HCT116 (cell line): ENCODE data around the gene IFNL2. TPM values are rescaled to one million over a fixed set of nuclear protein-coding genes. Genes with fewer than 3 reads are reported as not detected.

ENCODE experiments used
- ATAC-seq: fragments of 200-7000 bp; cut with Tn5 transposase; 2 replicates; pipeline ENCODE4 v1.9.1; 2020; ENCODE audit warnings: mild to moderate bottlenecking, moderate library complexity
- BruUV-seq: library from RNA; stranded (reverse); fragments of 400-500 nt; replicated peaks from 2 replicates; lab custom pipeline; 2021; lab: Mats Ljungman, UMichigan
- CTCF ChIA-PET: fragments of 300-600 bp; sonication (Branson Sonifier 250); formaldehyde crosslinking; loops from one replicate; lab custom pipeline; 2021; ENCODE audit warnings: antibody characterized with exemption; lab: Charles Lee
- POLR2A ChIA-PET: fragments of 300-600, 350-600 bp; sonication (Branson Sonifier 250); formaldehyde crosslinking; loops from one replicate; lab custom pipeline; 2021; ENCODE audit warnings: antibody characterized with exemption; lab: Charles Lee
- RAD21 ChIA-PET, 2 experiments: fragments of 300-600 bp; sonication (Branson Sonifier 250); formaldehyde crosslinking; loops; one replicate each; lab custom pipeline; 2023; ENCODE audit warnings: low total read pairs in 2 of 2; ENCODE audit not compliant: uncharacterized antibody in 2 of 2, unreplicated experiment in 2 of 2, low non-redundant PET in 1 of 2; lab: Charles Lee
- DNase-seq: peaks from one replicate; pipeline ENCODE4 v3.0.0-alpha.2; 2010; ENCODE audit warnings: low read depth, low spot score
- H2AFZ ChIP-seq: fragments of 200-600 bp; shearing (Covaris generic), sonication (generic); 2 replicates; pipeline ENCODE4 v1.6.1; 2017; ENCODE audit warnings: low read depth, mixed run types, mixed read lengths, antibody characterized with exemption, low read length; ENCODE audit not compliant: poor library complexity, severe bottlenecking
- H3K27ac ChIP-seq: 2 replicates; pipeline ENCODE4 v1.5.1; 2012; ENCODE audit warnings: low read depth, low read length
- H3K27me3 ChIP-seq: fragments of 200-600 bp; sonication (generic); 2 replicates; pipeline ENCODE4 v1.6.1; 2016; ENCODE audit warnings: mixed run types, low read length, mixed read lengths; ENCODE audit not compliant: insufficient read depth
- H3K36me3 ChIP-seq, 2 experiments: fragments of 200-500 bp in 1 of 2; fragments of 200-600 bp in 1 of 2; sonication (Bioruptor generic) in 1 of 2; sonication (generic) in 1 of 2; 2 replicates each; pipeline versions ENCODE4 v1.5.1 to v1.6.1; 2014 to 2016; ENCODE audit warnings: low read length in 2 of 2, inconsistent platforms in 1 of 2, mixed read lengths in 1 of 2, mixed run types in 1 of 2; ENCODE audit not compliant: insufficient read depth in 2 of 2, control insufficient read depth in 1 of 2
- H3K4me1 ChIP-seq, 2 experiments: fragments of 200-600 bp in 1 of 2; sonication (generic) in 1 of 2; 2 replicates each; pipeline versions ENCODE4 v1.5.1 to v1.6.1; 2012 to 2017; ENCODE audit warnings: low read length in 2 of 2, inconsistent platforms in 1 of 2, mild to moderate bottlenecking in 1 of 2, mixed read lengths in 1 of 2, mixed run types in 1 of 2, moderate library complexity in 1 of 2; ENCODE audit not compliant: insufficient read depth in 2 of 2, control insufficient read depth in 1 of 2
- H3K4me2 ChIP-seq: fragments of 200-600 bp; sonication (generic); 2 replicates; pipeline ENCODE4 v1.6.1; 2017; ENCODE audit warnings: mixed run types, low read length, mixed read lengths
- H3K4me3 ChIP-seq, 2 experiments: fragments of 200-600 bp in 1 of 2; sonication (generic) in 1 of 2; replicated peaks in 1 of 2; 2 replicates each; pipeline ENCODE4 v1.5.1; 2011 to 2016; ENCODE audit warnings: low read length in 2 of 2, control low read depth in 1 of 2, low read depth in 1 of 2, mild to moderate bottlenecking in 1 of 2, mixed read lengths in 1 of 2, mixed run types in 1 of 2
- H3K79me2 ChIP-seq: fragments of 200-600 bp; sonication (generic); 2 replicates; pipeline ENCODE4 v1.6.1; 2017; ENCODE audit warnings: mild to moderate bottlenecking, mixed run types, low read length, moderate library complexity, mixed read lengths; ENCODE audit not compliant: insufficient read depth
- H3K9ac ChIP-seq: fragments of 200-600 bp; sonication (generic); 2 replicates; pipeline ENCODE4 v1.6.1; 2016; ENCODE audit warnings: low read length, mixed read lengths
- H3K9me2 ChIP-seq: fragments of 200-600 bp; sonication (generic), shearing (Covaris generic); 2 replicates; pipeline ENCODE4 v1.6.1; 2017; ENCODE audit warnings: mixed run types, mild to moderate bottlenecking, moderate library complexity; ENCODE audit not compliant: insufficient read depth
- H3K9me3 ChIP-seq, 2 experiments: fragments of 200-500 bp in 1 of 2; fragments of 200-600 bp in 1 of 2; sonication (Bioruptor generic) in 1 of 2; sonication (generic) in 1 of 2; 2 replicates each; pipeline ENCODE4 v1.6.1; 2014 to 2017; ENCODE audit warnings: low read length in 2 of 2, mixed read lengths in 2 of 2, inconsistent platforms in 1 of 2, low read depth in 1 of 2, mild to moderate bottlenecking in 1 of 2, mixed run types in 1 of 2, moderate library complexity in 1 of 2; ENCODE audit not compliant: control insufficient read depth in 1 of 2, insufficient read depth in 1 of 2
- H4K20me1 ChIP-seq: fragments of 200-600 bp; sonication (generic), shearing (Covaris generic); 2 replicates; pipeline ENCODE4 v1.6.1; 2017; ENCODE audit warnings: mixed run types, mild to moderate bottlenecking, moderate library complexity; ENCODE audit not compliant: insufficient read depth
- ATF3 ChIP-seq: IDR thresholded peaks from 2 replicates; pipeline ENCODE4 v1.6.1; 2012
- CBX3 ChIP-seq: IDR thresholded peaks from 2 replicates; pipeline ENCODE4 v1.6.1; 2012; ENCODE audit warnings: low read depth
- CEBPB ChIP-seq: IDR thresholded peaks from 2 replicates; pipeline ENCODE4 v1.6.1; 2012; ENCODE audit warnings: low read depth
- EGR1 ChIP-seq: IDR thresholded peaks from 2 replicates; pipeline ENCODE4 v1.6.1; 2012; ENCODE audit warnings: low read depth
- EZH2 ChIP-seq: fragments of 200-600 bp; sonication (generic); IDR thresholded peaks from 2 replicates; pipeline ENCODE4 v1.6.1; 2017; ENCODE audit warnings: antibody characterized with exemption, mixed run types
- EZH2phosphoT487 ChIP-seq: fragments of 200-600 bp; IDR thresholded peaks from 2 replicates; pipeline ENCODE4 v1.6.1; 2018; ENCODE audit warnings: antibody characterized with exemption, borderline replicate concordance
- FOSL1 ChIP-seq: IDR thresholded peaks from 2 replicates; pipeline ENCODE4 v1.6.1; 2012; ENCODE audit warnings: low read depth
- POLR2AphosphoS5 ChIP-seq: IDR thresholded peaks from 2 replicates; pipeline ENCODE4 v1.6.1; 2011; ENCODE audit warnings: mild to moderate bottlenecking, low read depth, low read length, moderate library complexity
- RAD21 ChIP-seq: IDR thresholded peaks from 2 replicates; pipeline ENCODE4 v1.6.1; 2012; ENCODE audit warnings: low read depth, mild to moderate bottlenecking
- REST ChIP-seq: IDR thresholded peaks from 2 replicates; pipeline ENCODE4 v1.6.1; 2012; ENCODE audit warnings: low read depth
- SIN3A ChIP-seq: IDR thresholded peaks from 2 replicates; pipeline ENCODE4 v1.6.1; 2012; ENCODE audit warnings: low read depth
- SP1 ChIP-seq: IDR thresholded peaks from 2 replicates; pipeline ENCODE4 v1.6.1; 2012; ENCODE audit warnings: low read depth
- SRF ChIP-seq: IDR thresholded peaks from 2 replicates; pipeline ENCODE4 v1.6.1; 2012; ENCODE audit warnings: low read depth
- TCF7L2 ChIP-seq: IDR thresholded peaks from 2 replicates; pipeline ENCODE4 v1.7.0; 2011; ENCODE audit warnings: borderline replicate concordance, inconsistent platforms; ENCODE audit not compliant: insufficient read depth, insufficient read length; ENCODE audit errors: extremely low read depth
- YY1 ChIP-seq: IDR thresholded peaks from 2 replicates; pipeline ENCODE4 v1.6.1; 2011; ENCODE audit warnings: low read length, low read depth, moderate library complexity, mild to moderate bottlenecking; ENCODE audit not compliant: insufficient replicate concordance; ENCODE audit errors: extremely low read depth
- ZFX ChIP-seq: fragments of 450-650 bp; IDR thresholded peaks from 2 replicates; pipeline ENCODE4 v1.6.1; 2017
- ZNF274 ChIP-seq: fragments of 200-500 bp; sonication (Bioruptor generic); IDR thresholded peaks from 2 replicates; pipeline ENCODE4 v1.6.1; 2014; ENCODE audit warnings: mild to moderate bottlenecking, low read depth, low read length, inconsistent platforms
- intact Hi-C: fragments of 100-400 bp; cut with micrococcal nuclease; formaldehyde crosslinking; loops from 2 replicates; pipeline ENCODE4 v1.10.0; 2022
- total RNA-seq: library from RNA; stranded (reverse); gene quantifications from one replicate; pipeline ENCODE4 v1.2.1, GENCODE V29; 2021; ENCODE audit not compliant: unreplicated experiment
- TF ChIP-seq, protein P1 (sequence below): IDR thresholded peaks from 2 replicates; pipeline ENCODE4 v1.6.1; 2012
- TF ChIP-seq, protein P2 (sequence below), 3 experiments: fragments of 200-600 bp in 1 of 3; sonication (generic) in 1 of 3; IDR thresholded peaks in 2 of 3; conservative IDR thresholded peaks in 1 of 3; 2 replicates each; pipeline ENCODE4 v1.5.1; 2012 to 2017; ENCODE audit warnings: low read depth in 2 of 3, low read length in 2 of 3, antibody characterized with exemption in 1 of 3, borderline replicate concordance in 1 of 3, control low read depth in 1 of 3, mild to moderate bottlenecking in 1 of 3, mixed read lengths in 1 of 3, mixed run types in 1 of 3, moderate library complexity in 1 of 3; ENCODE audit not compliant: insufficient read depth in 1 of 3

The IFNL2 gene
- total RNA-seq, 1 experiment from 2014 or later, result not detected

DNA sequence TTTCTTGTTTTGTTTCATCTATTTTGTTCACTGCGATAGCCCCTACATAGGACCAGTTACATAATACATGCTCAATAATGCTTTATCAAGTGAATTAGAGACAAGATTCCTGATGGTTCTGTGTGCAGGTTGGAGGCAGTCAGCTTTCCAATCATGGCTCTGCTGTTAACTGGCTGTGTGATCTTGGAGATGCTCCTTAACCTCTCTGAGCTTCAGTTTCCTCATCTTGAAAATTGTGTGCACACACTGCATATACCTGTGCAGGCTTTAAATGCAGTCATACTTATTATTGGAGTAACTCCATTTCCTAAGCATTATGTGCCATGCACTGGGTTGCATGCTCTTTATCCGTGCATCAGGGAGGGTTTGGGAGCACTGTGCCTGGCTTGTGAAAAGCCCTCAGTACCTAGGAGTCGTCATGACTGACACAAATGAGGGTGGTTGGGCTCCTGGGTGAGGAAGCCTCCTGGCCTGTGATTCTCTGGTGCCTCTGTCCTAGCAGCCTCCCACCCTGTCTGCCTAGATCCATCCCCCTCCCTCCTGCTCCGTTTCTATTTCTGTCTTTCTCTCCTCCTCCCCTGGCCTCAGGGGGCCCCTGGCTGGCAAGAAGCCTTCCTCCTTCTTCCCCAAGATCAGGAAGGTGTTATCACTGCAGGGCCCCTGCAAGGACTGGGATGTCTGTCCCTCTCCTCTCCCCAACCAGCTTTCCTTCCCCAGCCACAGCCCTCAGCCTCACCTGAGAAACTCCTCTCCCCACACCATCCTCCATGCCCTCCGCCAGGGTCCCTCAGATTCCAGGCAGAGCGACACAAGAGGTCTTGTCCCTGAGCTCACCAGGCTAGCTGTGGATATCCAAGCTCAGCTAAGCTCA is 36.7 kb downstream of the IFNL2 start:
- no peaks in the 10 kb centered on the region for H3K9me3 ChIP-seq
- POLR2A ChIA-PET, result no interaction called here
- DNase-seq (no peak), ATAC-seq (no peak)
- H3K9me2 ChIP-seq, result no peaks in the 10 kb centered on the region
- no peak overlapping the region for H3K4me2 ChIP-seq
- RAD21 ChIA-PET, result no interaction called here
- H2AFZ ChIP-seq, result no peak overlapping the region
- H4K20me1 ChIP-seq, result no peaks in the 10 kb centered on the region
- H3K79me2 ChIP-seq, result peaks cover 3% of the 10 kb centered on the region; the same call in 1 of the 2 replicates
- CTCF ChIA-PET, result no interaction called here
- no TSS peak for BruUV-seq
- no peaks in the 10 kb centered on the region for H3K27me3 ChIP-seq
- no peak overlapping the region for H3K27ac ChIP-seq
- no peak overlapping the region for H3K9ac ChIP-seq
- H3K4me3 ChIP-seq, result no peak overlapping the region
- peaks cover 9 to 10% of the 10 kb centered on the region in 2 experiments for H3K4me1 ChIP-seq
- intact Hi-C loops, result no loop called here
- no peak for TF ChIP-seq REST
- TF ChIP-seq EZH2phosphoT487, result no peak
- TF ChIP-seq EGR1, result no peak
- TF ChIP-seq ATF3, result no peak
- TF ChIP-seq ZNF274, result no peak
- TF ChIP-seq ZFX, result no peak
- TF ChIP-seq, protein P1, sequence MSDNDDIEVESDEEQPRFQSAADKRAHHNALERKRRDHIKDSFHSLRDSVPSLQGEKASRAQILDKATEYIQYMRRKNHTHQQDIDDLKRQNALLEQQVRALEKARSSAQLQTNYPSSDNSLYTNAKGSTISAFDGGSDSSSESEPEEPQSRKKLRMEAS, result no peak
- no peak for TF ChIP-seq CBX3
- TF ChIP-seq POLR2AphosphoS5, result no peak
- TF ChIP-seq SP1, result no peak
- TF ChIP-seq EZH2, result no peak
- TF ChIP-seq SIN3A, result no peak
- TF ChIP-seq RAD21, result no peak
- TF ChIP-seq TCF7L2, result no peak
- TF ChIP-seq YY1, result no peak
- TF ChIP-seq, protein P2, sequence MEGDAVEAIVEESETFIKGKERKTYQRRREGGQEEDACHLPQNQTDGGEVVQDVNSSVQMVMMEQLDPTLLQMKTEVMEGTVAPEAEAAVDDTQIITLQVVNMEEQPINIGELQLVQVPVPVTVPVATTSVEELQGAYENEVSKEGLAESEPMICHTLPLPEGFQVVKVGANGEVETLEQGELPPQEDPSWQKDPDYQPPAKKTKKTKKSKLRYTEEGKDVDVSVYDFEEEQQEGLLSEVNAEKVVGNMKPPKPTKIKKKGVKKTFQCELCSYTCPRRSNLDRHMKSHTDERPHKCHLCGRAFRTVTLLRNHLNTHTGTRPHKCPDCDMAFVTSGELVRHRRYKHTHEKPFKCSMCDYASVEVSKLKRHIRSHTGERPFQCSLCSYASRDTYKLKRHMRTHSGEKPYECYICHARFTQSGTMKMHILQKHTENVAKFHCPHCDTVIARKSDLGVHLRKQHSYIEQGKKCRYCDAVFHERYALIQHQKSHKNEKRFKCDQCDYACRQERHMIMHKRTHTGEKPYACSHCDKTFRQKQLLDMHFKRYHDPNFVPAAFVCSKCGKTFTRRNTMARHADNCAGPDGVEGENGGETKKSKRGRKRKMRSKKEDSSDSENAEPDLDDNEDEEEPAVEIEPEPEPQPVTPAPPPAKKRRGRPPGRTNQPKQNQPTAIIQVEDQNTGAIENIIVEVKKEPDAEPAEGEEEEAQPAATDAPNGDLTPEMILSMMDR (IDR thresholded peaks at IDR 0.05 in 2 of 3, conservative IDR thresholded peaks at IDR 0.05 in 1 of 3; ENCODE audit: borderline replicate concordance in 1 of 3, insufficient read depth in 1 of 3, low read depth in 2 of 3, low read length in 2 of 3), result no peak
- no peak for TF ChIP-seq CEBPB
- TF ChIP-seq SRF, result no peak
- no peak for TF ChIP-seq FOSL1
- no peaks in the 10 kb centered on the region for H3K36me3 ChIP-seq
